Calu3 (cell line): ENCODE results near the gene EVL. TPM values are rescaled to one million over a fixed set of nuclear protein-coding genes. Genes with fewer than 3 reads are reported as not detected.

Source experiments
- BruUV-seq: library from RNA; stranded (reverse); fragments of 400-500 nt; replicated peaks from 2 replicates; lab custom pipeline; 2021; lab: Mats Ljungman, UMichigan
- CTCF ChIA-PET: fragments of 300-600 bp; sonication (Branson Sonifier 250); formaldehyde crosslinking; loops from one replicate; lab custom pipeline; 2022; ENCODE audit warnings: antibody characterized with exemption; lab: Charles Lee
- DNase-seq: peaks from one replicate; pipeline ENCODE4 v3.0.0; 2022
- H3K27ac Mint-ChIP-seq: one replicate; pipeline ENCODE4 v1.8.0; 2022; ENCODE audit warnings: mixed read lengths; ENCODE audit not compliant: unreplicated experiment
- H3K27me3 Mint-ChIP-seq: one replicate; pipeline ENCODE4 v1.8.0; 2022; ENCODE audit warnings: mixed read lengths; ENCODE audit not compliant: unreplicated experiment
- H3K36me3 Mint-ChIP-seq: one replicate; pipeline ENCODE4 v1.8.0; 2022; ENCODE audit warnings: mild to moderate bottlenecking, moderate library complexity, mixed read lengths; ENCODE audit not compliant: insufficient read depth, unreplicated experiment
- H3K4me1 Mint-ChIP-seq: one replicate; pipeline ENCODE4 v1.8.0; 2022; ENCODE audit warnings: mild to moderate bottlenecking, low read depth, mixed read lengths; ENCODE audit not compliant: unreplicated experiment
- H3K4me3 Mint-ChIP-seq: one replicate; pipeline ENCODE4 v1.8.0; 2022; ENCODE audit warnings: mild to moderate bottlenecking, low read depth, moderate library complexity, mixed read lengths; ENCODE audit not compliant: unreplicated experiment
- H3K9me3 Mint-ChIP-seq: one replicate; pipeline ENCODE4 v1.8.0; 2022; ENCODE audit warnings: low read depth, mixed read lengths; ENCODE audit not compliant: unreplicated experiment
- CTCF ChIP-seq: fragments of 200-600 bp; IDR thresholded peaks from one replicate; pipeline ENCODE4 v1.8.0; 2022; ENCODE audit warnings: antibody characterized with exemption; ENCODE audit not compliant: unreplicated experiment
- intact Hi-C: fragments of 100-400 bp; cut with micrococcal nuclease; formaldehyde crosslinking; loops from one replicate; pipeline ENCODE4 v1.10.0; 2022; ENCODE audit not compliant: unreplicated experiment
- microRNA-seq: library from miRNA; unstranded; fragments of <30 nt; microRNA quantifications from one replicate; pipeline ENCODE4 v1.2.0, GENCODE V29; 2022
- total RNA-seq: library from RNA; stranded (reverse); gene quantifications from 2 replicates; pipeline ENCODE4 v1.2.3, GENCODE V29; 2022

The EVL gene
- total RNA-seq, 1 experiment from 2014 or later, result 33.5 TPM

GRCh38 chr14:100192250-100192671 is 127.0 kb downstream of the EVL start:
- intact Hi-C loops, result loop anchor here (2.0 to 5.0 kb wide), 2 partner anchors 60 to 209 kb away; no protein-coding TSS in a partner anchor
- no peaks in the 10 kb centered on the region for H3K27me3 Mint-ChIP-seq
- no peak overlapping the region for H3K27ac Mint-ChIP-seq
- H3K9me3 Mint-ChIP-seq, result no peaks in the 10 kb centered on the region
- H3K36me3 Mint-ChIP-seq, result no peaks in the 10 kb centered on the region
- H3K4me3 Mint-ChIP-seq, result peak overlapping the region; percentile 57
- no peak for TF ChIP-seq CTCF
- CTCF ChIA-PET, result interaction anchor here (0.8 to 2.2 kb wide), 11 partner anchors 9 to 210 kb away, joined by 3 to 8 read pairs (median 3); no protein-coding TSS in a partner anchor
- no peak for DNase-seq
- H3K4me1 Mint-ChIP-seq, result peaks cover 9% of the 10 kb centered on the region
- BruUV-seq, result no TSS peak

- Mint-ChIP-seq H3K9me3 (no peaks in the 10 kb centered on the region), H3K27me3 (no peaks in the 10 kb centered on the region), H3K4me1 (peaks cover 9% of the 10 kb centered on the region), H3K4me3 (peak overlapping the region; percentile 57), H3K36me3 (no peaks in the 10 kb centered on the region), H3K27ac (peak overlapping the region; percentile 79)
- intact Hi-C loops, result loop anchor here (1.0 to 5.0 kb wide), 3 partner anchors 61 to 210 kb away; no protein-coding TSS in a partner anchor
- BruUV-seq, result no TSS peak
- peak; percentile 78 for TF ChIP-seq CTCF
- DNase-seq, result peak; percentile 99
- CTCF ChIA-PET, result interaction anchor here (0.6 to 2.2 kb wide), 21 partner anchors 9 to 214 kb away, joined by 3 to 8 read pairs (median 3); no protein-coding TSS in a partner anchor
Observed at GRCh38 chr14:100192672-100193416, 127.6 kb downstream of the EVL start.

Small RNAs within 50 kb of the gene (microRNA-seq; reads per million reads assigned to microRNA genes)
- gene MIR151B, result 132 reads per million, percentile 68 among the genes with 10 or more reads in this experiment
- 620 reads per million, percentile 80 among the genes with 10 or more reads in this experiment for gene MIR342

Other genes starting within 250 kb of the EVL start
- gene DEGS2, start 94.2 kb downstream of the EVL start, total RNA-seq, result 2.5 and 4.3 TPM in 2 replicates
- gene YY1, start 173.7 kb downstream of the EVL start, total RNA-seq, result 99.0 and 100.0 TPM in 2 replicates
- gene SLC25A29, start 241.0 kb downstream of the EVL start, total RNA-seq, result 68.4 and 80.1 TPM in 2 replicates